ENCODE results near the gene CCDC183. TPM values are rescaled to one million over a fixed set of nuclear protein-coding genes. Genes with fewer than 3 reads are reported as not detected.
"Not testable (repeated sequence)": the region's sequence is repeated elsewhere in the genome, so short reads cannot be mapped to it uniquely, and the experiment has no call there.

The CCDC183 gene
- total RNA-seq, 1 donor from 2014 or later: 0.75 TPM

DNA sequence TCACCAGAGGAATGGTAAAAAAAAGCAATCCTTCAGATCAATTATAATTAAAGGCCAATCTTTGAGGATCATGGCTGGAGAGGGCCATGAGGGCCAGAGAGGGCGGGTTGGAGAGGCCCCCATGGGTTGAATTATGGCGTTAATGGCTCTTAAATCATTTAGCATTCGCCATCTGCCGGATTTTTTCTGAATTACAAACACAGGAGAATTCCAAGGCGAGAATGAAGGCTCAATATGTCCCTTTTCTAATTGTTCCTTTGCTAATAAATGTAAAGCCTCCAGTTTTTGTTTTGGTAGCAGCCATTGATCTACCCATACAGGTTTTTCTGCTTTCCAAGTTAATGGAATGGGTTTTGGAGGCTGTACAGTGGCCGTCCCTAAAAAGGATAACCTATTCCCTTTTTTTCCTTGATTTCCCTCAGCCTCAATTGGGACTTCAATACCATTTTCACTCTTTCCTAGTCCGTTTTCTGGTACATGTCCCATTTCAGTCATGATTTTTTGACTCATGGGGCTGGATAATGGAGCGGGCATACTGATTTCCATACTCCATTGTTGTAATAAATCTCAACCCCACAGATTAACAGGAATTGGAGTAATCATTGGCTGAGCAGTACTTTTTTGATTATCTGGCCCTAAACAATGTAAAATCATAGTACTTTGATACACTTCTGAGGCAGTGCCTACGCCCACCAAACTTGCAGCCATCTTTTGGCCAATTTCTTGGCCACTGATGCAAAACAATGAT lies 11.7 kb upstream of the CCDC183 start:
- ATAC-seq (no peak), DNase-seq (ENCODE audit: low spot score) (no peak)

DNA sequence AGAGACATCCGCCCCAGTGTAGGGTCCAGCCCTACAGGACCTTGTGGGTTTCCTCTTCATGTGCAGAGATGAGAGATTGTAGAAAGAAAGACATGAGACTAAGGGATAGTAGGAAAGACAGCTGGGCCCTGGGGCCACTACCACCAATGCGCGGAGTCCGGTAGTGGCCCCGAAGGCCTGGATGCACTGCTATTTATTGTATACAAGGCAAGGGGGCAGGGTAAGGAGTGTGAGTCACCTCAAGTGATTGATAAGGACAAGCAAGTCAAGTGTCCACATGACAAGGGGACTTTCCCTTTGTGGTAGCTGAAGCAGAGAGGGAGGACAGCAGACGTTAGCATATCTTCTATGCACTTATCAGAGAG lies 11.2 kb upstream of the CCDC183 start:
- ATAC-seq (no peak), DNase-seq (ENCODE audit: low spot score) (no peak)

- ATAC-seq: peak; percentile 24
- DNase-seq (ENCODE audit: low spot score): not testable (repeated sequence)
Measured at GRCh38 chr9:136785565-136786355, 10.4 kb upstream of the CCDC183 start.

DNA sequence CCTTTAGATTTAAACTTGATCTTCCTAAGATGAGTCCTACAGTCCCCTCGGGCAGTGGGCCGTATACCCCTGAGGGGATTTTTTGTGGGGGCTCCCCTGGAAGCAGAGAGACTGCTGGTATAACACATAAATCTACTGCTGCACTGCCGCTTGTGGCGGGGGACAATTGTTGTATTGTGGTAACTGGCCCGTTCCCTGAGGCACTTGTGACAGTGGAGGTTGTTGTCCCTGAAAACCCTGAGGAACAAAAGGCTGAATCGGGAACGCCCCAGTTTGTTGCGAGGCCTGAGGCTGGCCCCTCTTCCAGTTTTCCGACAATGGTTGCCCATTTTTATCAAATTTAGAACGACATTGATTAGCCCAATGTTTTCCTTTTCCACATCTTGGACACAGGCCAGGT lies 9.7 kb upstream of the CCDC183 start:
- no peak for DNase-seq (ENCODE audit: low spot score)
- ATAC-seq: no peak

GRCh38 chr9:136786983-136787382 lies 9.2 kb upstream of the CCDC183 start:
- not testable (repeated sequence) for DNase-seq (ENCODE audit: low spot score); ATAC-seq

GRCh38 chr9:136787690-136788400 lies 8.3 kb upstream of the CCDC183 start:
- peak; percentile 36 for ATAC-seq
- DNase-seq (ENCODE audit: low spot score): peak; percentile 73

DNA sequence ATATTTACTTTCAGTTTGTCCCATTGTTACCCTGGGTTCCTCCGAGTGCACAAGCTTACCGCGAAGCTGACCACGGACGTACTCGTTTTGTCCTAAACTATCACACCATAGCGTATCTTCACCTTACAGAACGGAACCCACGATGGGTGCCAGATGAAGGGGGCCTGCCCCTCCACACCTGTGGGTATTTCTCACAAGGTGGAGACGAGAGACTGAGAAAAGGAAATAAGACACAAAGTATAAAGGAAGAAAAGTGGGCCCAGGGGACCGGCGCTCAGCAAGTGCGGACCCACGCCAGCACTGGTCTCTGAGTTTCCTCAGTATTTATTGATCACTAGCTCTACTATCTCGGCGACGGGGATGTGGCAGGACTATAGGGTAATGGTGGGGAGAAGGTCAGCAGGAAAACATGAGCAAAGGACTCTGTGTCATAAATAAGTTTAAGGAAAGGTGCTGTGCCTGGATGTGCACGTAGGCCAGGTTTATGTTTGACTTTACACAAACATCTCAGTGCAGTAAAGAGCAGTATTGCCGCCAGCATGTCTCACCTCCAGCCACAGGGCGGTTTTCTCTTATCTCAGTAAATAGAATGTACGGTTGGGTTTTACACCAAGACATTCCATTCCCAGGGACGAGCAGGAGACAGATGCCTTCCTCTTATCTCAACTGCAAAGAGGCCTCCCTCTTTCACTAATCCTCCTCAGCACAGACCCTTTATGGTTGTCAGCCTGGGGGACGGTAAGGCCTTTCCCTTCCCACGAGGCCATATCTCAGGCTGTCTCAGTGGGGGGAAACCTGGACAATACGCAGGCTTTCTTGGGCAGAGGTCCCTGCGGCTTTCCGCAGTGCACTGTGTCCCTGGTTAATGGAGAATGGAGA lies 7.3 kb upstream of the CCDC183 start:
- ATAC-seq; DNase-seq (ENCODE audit: low spot score): not testable (repeated sequence)

- DNase-seq (ENCODE audit: low spot score): no peak
Measured at GRCh38 chr9:136789523-136789937, 6.6 kb upstream of the CCDC183 start.

GRCh38 chr9:136790640-136791515 lies 5.3 kb upstream of the CCDC183 start, which contains the start of gene TMEM141:
TSS of gene TMEM141 (plus strand) at chr9:136791344. CDS start at chr9:136791371, 27 bp downstream.
- DNase-seq (ENCODE audit: low spot score): peak; percentile 100
- peak; percentile 85 for ATAC-seq

More at GRCh38 chr9:136789523-136789937, 6.6 kb upstream of the CCDC183 start:
- no peak for ATAC-seq

DNA sequence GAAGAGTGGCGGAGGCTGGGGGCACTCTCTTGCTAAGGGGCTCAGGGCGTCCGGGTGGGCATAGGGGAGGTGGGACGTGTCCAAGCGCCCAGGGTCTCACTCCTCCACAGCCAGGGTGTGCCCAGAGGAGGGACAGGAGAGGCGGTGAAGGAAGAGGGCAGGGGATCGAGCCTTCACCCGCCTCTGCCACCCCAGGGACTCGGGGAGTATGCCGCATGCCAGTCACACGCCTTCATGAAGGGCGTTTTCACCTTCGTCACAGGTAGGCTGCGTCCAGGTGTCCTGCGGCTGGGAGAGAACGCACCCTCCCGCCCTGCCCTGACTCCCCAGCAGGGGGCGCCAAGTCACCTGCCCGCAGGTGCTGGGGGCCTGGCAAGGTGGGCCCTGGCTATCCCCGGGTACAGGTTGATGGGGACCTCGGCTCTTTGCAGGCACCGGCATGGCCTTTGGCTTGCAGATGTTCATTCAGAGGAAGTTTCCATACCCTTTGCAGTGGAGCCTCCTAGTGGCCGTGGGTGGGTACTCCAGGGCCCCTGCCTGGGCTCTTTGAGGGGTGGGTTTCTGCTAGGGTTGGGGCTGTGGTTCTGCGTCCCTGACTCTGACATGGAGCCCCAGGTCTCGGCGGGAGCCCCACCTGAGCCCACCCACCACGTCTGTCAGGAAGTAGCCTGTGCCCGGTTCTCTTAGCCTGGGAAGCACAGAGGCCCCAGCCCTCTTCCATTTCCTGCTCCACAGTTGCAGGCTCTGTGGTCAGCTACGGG lies 4.4 kb upstream of the CCDC183 start:
- ATAC-seq (peak; percentile 52), DNase-seq (ENCODE audit: low spot score) (peak; percentile 81)

GRCh38 chr9:136792321-136793085 lies 3.6 kb upstream of the CCDC183 start:
- no peak for DNase-seq (ENCODE audit: low spot score)

GRCh38 chr9:136793086-136793946 lies 2.8 kb upstream of the CCDC183 start:
- no peak for DNase-seq (ENCODE audit: low spot score)
- no peak for ATAC-seq

More at GRCh38 chr9:136792321-136793085, 3.6 kb upstream of the CCDC183 start:
- no peak for ATAC-seq

DNA sequence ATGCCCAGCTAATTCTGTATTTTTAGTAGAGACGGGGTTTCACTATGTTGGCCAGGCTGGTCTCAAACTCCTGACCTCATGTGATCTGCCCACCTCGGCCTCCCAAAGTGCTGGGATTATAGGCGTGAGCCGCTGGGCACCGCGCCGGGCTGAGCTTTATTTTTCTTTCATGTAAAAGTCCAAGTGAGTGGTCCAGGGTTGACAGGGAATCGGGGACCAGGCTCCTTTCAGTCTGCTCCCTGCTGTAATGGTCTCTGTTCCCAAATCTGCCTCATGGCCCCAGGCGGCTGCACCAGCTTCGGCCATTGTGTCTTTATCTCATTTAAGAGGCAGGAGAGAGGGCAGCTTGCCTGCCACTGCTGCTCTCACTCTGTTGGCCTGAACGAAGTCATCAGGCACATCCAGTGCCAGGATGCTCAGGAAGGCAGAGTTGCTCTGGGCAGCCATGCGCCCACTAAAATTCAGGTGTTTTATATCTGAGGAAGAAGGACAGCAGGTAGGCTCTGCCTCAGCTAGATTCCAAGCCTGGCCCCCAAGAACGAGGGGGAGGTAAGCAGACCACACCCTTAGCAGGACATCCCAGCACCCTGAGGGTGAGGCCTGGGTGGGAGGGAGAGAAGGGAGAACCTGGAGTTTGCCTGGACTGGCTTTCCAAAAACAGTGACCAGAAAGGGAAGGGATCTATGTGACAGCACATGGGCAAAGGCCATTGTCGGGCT lies 1.7 kb upstream of the CCDC183 start:
- DNase-seq (ENCODE audit: low spot score) (no peak), ATAC-seq (no peak)

DNA sequence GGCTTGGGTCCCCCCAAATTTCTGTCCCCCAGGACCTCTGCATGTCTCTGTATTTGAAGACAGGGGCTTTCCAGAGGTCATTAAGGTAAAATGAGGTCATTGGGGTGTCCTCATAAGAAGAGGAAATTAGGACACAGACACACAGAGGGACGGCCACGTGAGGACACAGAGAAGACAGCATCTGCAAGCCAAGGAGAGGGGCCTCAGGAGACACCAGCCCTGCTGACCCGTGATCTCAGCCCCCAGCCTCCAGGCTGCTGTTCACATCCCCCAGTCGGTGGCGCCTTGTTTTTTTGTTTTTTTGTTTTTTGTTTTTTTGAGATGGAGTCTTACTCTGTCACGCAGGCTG lies 1.2 kb upstream of the CCDC183 start:
- ATAC-seq (no peak), DNase-seq (ENCODE audit: low spot score) (no peak)

- not testable (repeated sequence) for ATAC-seq; DNase-seq (ENCODE audit: low spot score)
Measured at GRCh38 chr9:136796775-136797347, 723 bp downstream of the CCDC183 start.

GRCh38 chr9:136798708-136799078 lies 2.6 kb downstream of the CCDC183 start:
- ATAC-seq: no peak
- DNase-seq (ENCODE audit: low spot score): no peak
